ENCODE data around the gene ZYG11B. TPM values are rescaled to one million over a fixed set of nuclear protein-coding genes. Genes with fewer than 3 reads are reported as not detected.
"Not testable (repeated sequence)": the region's sequence is repeated elsewhere in the genome, so short reads cannot be mapped to it uniquely, and the experiment has no call there.

The ZYG11B gene
- total RNA-seq, 1 donor from 2014 or later, result 47.6 TPM

DNA sequence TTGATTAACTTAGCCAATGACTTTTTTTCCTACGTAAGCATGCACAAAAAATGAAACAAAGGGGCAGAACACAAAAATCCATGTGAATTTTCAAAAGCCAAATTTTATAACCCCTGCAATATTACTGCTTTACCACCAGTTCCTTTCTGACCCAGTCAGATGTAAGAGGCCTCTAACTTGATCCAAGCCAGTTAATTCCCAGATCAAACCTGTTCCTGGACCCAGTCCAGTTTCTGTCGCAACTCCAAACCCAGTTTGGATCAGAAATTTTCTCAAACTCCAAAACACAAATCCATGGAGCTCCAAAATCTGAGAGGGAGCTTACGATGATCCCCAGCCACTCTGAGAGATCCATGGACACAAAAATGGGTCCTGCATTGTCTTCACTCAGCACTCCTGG, 108.5 kb downstream of the ZYG11B start:
- DNase-seq (ENCODE audit: low spot score), result no peak
- intact Hi-C loops (cut with DNase I), result loop anchor here (10.0 kb wide), 1 partner anchor 350 kb away; no protein-coding TSS in a partner anchor

- DNase-seq (ENCODE audit: low spot score), result no peak
- intact Hi-C loops (cut with DNase I), result loop anchor here (10.0 kb wide), 1 partner anchor 349 kb away; no protein-coding TSS in a partner anchor
These were observed 109.8 kb downstream of the ZYG11B start for GRCh38 chr1:52836035-52836434.

- not testable (repeated sequence) for DNase-seq (ENCODE audit: low spot score)
- intact Hi-C loops (cut with DNase I), result loop anchor here (10.0 kb wide), 1 partner anchor 346 kb away; no protein-coding TSS in a partner anchor
These were observed 112.9 kb downstream of the ZYG11B start for GRCh38 chr1:52839175-52839574.

DNA sequence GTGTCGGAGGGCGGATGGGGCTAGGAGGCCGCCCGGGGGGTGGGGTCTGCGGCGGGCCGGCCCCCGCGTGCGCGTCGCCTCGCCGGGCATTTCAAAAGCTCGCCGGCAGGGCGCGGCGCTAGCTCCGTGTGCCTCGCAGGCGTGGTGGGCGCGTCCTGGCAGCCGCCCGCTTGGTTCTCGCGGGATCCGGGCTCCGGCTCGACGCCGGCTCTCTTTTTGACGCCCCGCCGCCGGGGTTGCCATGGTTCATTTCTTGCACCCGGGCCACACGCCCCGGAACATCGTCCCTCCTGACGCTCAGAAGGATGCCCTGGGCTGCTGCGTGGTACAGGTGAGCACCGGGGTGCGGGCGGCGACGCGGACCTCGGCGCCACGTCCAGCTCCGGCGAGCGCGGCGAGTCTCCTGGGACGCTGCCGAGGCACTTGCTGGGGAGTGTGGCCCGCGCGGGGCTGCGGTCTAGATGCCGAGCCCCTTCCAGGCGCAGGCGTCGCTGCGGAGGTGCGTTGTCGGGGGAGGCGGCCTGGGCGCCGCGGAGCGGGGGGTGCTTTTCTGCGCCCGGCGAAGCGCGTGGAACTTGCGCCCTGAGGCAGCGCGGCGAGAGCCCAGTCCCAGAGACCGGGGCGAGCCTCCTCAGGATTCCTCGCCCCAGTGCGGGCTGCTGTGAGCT, 116.5 kb downstream of the ZYG11B start, which contains the start of gene ZYG11A:
Gene ZYG11A, plus strand, starts transcription at position 118 of the 668 bp plus-strand sequence. Its CDS starts 124 bp downstream, at position 242.
- DNase-seq (ENCODE audit: low spot score), result no peak
- intact Hi-C loops (cut with DNase I), result no loop called here

GRCh38 chr1:52845119-52845518, 118.9 kb downstream of the ZYG11B start:
- DNase-seq (ENCODE audit: low spot score); intact Hi-C loops (cut with DNase I): not testable (repeated sequence)

DNA sequence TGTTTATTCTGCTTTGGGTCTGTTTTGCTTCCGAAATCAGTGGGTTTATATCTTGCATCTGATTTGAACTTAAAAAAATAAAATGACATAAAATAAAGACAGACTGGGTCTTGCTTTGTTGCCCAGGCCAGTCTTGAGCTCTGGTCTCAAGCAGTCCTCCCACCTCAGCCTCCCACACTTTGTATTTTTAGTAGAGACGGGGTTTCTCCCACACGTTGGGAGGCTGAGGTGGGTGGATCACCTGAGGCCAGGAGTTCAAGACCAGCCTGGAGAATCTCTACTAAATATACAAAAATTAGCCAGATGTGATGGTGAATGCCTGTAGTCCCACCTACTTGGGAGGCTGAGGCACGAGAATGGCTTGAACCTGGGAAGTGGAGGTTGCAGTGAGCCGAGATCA, 122.2 kb downstream of the ZYG11B start:
- DNase-seq (ENCODE audit: low spot score), result no peak
- intact Hi-C loops (cut with DNase I), result no loop called here

DNA sequence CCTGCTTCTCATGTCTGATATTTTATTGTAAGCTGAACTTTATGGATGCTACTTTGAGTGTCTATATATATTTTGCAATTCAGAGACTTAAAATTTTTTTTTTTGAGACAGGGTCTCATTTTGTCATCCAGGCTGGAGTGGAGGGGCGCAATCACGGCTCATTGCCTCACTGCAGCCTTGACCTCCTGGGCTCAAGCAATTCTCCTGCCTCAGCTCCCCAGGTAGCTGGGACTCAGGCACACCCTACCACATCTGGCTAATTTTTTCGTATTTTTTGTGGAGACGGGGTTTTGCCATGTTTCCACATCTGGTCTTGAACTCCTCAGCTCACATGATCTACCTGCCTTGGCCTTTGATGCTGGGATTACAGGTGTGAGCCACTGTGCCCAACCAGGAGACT, 124.7 kb downstream of the ZYG11B start:
- intact Hi-C loops (cut with DNase I), result no loop called here

GRCh38 chr1:52852854-52853253, 126.6 kb downstream of the ZYG11B start:
- intact Hi-C loops (cut with DNase I), result no loop called here
- DNase-seq (ENCODE audit: low spot score), result no peak

More for the DNA sequence above, 124.7 kb downstream of the ZYG11B start:
- DNase-seq (ENCODE audit: low spot score), result no peak

DNA sequence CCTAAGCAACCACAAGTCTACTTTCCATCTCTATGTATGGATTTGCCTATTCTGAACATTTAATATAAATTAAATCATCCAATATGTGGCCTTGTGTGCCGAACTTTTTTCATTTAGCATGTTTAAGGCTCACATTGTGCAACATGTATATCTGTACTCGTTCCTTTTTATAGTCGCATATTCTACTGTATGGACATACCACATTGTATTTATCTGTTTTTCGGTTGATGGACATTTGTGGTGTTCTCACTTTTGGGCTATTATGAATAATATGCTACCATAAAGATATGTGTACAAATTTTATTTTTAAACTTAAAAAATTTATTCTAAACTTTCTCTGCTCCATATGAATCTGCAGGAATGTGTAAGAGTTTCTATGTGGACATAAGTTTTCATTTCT, 129.3 kb downstream of the ZYG11B start:
- intact Hi-C loops (cut with DNase I), result no loop called here
- DNase-seq (ENCODE audit: low spot score), result no peak

DNA sequence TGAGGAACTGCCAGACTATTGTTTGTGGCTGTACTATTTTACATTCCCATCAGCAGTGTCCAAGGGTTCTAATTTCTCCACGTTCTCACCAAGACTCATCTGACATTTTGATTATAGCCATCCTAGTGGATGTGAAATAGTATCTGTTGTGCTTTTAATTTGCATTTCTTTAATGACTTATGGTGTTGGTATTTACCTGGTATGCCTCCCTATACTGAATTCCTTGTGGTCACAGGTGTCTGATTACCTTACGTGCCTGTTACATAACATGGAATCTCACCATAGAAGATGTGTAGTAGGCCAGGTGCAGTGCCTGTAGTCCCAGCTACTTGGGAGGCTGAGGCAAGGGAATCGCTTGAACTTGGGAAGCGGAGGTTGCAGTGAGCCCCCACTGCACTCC, 129.8 kb downstream of the ZYG11B start:
- intact Hi-C loops (cut with DNase I), result no loop called here
- DNase-seq (ENCODE audit: low spot score), result no peak

GRCh38 chr1:52857443-52857842, 131.2 kb downstream of the ZYG11B start:
- intact Hi-C loops (cut with DNase I), result no loop called here
- DNase-seq (ENCODE audit: low spot score), result no peak

DNA sequence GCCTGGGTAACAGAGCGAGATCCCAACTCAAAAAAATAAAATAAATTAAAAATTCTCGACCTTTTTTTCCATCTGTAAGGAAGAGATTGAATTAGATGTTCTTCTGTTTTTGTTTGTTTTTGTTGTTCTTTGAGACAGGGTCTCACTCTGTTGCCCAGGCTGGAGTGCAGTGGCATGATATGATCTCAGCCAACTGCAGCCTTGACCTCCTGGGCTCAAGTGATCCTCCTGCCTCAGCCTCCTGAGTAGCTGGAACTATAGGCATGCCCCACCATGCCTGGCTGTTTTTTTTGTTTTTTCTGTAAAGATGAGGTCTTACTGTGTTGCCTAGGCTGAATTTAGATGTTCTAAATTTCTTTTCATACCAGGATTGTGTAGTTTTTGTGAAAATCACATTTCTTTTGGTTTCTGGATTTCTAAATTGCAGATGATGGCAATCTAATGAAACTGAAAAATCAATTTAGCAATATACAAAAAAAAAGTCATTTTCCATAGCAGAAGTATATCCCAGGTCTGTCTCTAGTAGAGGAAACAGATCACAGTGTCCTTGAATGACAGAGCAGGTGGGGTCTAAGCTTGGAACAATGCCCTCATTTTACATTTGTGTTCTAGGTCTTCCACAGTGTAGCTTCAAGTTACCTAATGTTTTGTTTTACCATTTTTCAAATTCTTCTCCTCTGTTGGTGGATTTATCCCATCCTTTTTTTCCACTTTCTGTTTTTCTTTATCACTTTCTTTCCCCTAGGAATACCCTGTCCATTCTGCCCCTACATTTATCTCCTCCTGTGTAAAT, 136.6 kb downstream of the ZYG11B start:
- intact Hi-C loops (cut with DNase I), result no loop called here
- no peak for DNase-seq (ENCODE audit: low spot score)

DNA sequence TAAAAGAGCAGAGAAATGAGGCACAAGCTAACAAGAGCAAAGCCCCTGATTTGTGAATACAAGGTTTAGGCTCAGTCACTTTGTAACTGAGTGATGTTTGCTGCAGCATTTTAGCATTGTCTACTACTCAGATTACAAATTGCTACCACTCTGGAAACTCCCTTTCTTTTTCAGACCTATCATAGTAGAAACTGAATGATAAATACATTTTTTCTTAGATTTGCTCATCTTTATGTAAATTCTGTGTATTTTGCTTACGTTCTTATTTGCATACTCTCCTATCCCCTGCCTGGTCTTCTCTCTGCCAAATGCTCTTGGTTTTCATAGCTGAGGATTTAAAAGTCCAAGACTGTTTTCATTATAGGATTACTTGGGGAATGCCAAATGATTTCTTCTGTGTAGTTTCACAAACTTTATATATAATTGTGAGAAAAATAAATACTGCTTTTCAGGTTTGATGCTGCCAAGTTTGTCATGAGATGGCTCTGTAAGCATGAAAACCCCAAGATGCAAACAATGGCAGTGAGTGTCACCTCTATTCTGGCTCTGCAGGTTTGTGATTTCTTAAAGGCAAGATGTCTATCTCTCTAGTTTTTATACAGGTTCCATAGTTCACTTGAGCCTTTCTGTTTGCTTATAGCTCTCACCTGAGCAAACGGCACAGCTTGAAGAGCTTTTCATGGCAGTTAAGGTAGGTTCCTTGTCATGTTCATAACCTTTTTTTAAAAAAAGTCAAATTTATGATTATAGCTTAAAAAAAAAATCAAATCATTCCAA, 141.0 kb downstream of the ZYG11B start:
- DNase-seq (ENCODE audit: low spot score), result no peak

DNA sequence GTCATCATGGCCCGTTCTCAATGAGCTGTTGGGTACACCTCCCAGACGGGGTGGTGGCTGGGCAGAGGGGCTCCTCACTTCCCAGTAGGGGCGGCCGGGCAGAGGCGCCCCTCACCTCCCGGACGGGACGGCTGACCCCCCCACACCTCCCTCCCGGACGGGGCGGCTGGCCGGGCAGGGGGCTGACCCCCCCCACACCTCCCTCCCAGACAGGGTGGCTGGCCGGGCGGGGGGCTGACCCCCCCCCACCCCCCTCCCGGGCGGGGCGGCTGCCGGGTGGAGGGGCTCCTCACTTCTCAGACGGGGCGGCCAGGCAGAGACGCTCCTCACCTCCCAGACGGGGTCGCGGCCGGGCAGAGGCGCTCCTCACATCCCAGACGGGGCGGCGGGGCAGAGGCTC, 143.5 kb downstream of the ZYG11B start:
- intact Hi-C loops (cut with DNase I); DNase-seq (ENCODE audit: low spot score): not testable (repeated sequence)

More for the DNA sequence above, 141.0 kb downstream of the ZYG11B start:
- intact Hi-C loops (cut with DNase I), result no loop called here

- intact Hi-C loops (cut with DNase I), result no loop called here
- DNase-seq (ENCODE audit: low spot score), result no peak
These were observed 150.6 kb downstream of the ZYG11B start for GRCh38 chr1:52876843-52877242.

Other genes starting within 250 kb of the ZYG11B start
- gene TUT4, start 173.4 kb upstream of the ZYG11B start, total RNA-seq, result 37.1 TPM
- gene GPX7, start 124.1 kb upstream of the ZYG11B start, total RNA-seq, result 12.7 TPM
- not detected for gene SHISAL2A, start 93.3 kb upstream of the ZYG11B start, total RNA-seq
- gene COA7, start 28.1 kb upstream of the ZYG11B start, total RNA-seq, result 14.2 TPM
- gene ZYG11A, start 116.3 kb downstream of the ZYG11B start, total RNA-seq, result not detected
- gene ECHDC2, start 195.3 kb downstream of the ZYG11B start, total RNA-seq, result 92.3 TPM
- gene SCP2, start 200.8 kb downstream of the ZYG11B start, total RNA-seq, result 124 TPM

Data from cardiac septum (tissue), 1 donor.